Bronchial epithelial cell (primary cell): ENCODE measurements around the gene GRID2IP. TPM values are rescaled to one million over a fixed set of nuclear protein-coding genes. Genes with fewer than 3 reads are reported as not detected.

Source experiments
- DNase-seq: peaks from one replicate; pipeline ENCODE4 v3.0.0-alpha.2; 2010; ENCODE audit warnings: low read depth
- FAIRE-seq: peaks from 2 replicates; lab custom pipeline; 2011; peaks lifted over from hg19 to GRCh38; lab: Jason Lieb, UNC
- H3K27me3 ChIP-seq: 2 replicates; pipeline ENCODE4 v1.5.1; 2011; ENCODE audit warnings: low read length; ENCODE audit not compliant: control insufficient read depth, insufficient read depth
- H3K36me3 ChIP-seq: 2 replicates; pipeline ENCODE4 v1.5.1; 2011; ENCODE audit warnings: low read length; ENCODE audit not compliant: control insufficient read depth, insufficient read depth
- H3K4me3 ChIP-seq: 2 replicates; pipeline ENCODE4 v1.5.1; 2011; ENCODE audit warnings: mild to moderate bottlenecking, low read depth, low read length, control low read depth
- CTCF ChIP-seq: IDR thresholded peaks from 2 replicates; pipeline ENCODE4 v1.5.1; 2011; ENCODE audit warnings: mild to moderate bottlenecking, moderate library complexity, low read length, control low read depth, inconsistent platforms; ENCODE audit not compliant: insufficient read depth, severe bottlenecking
- total RNA-seq: library from RNA; depleted of rRNA; stranded (reverse); fragments of >200 nt; gene quantifications from 2 replicates; pipeline ENCODE4 v1.2.1, GENCODE V29; 2014

GRID2IP gene
- total RNA-seq, 1 donor from 2014 or later, result 0.26 TPM

GRCh38 chr7:6576024-6576866 is 25.0 kb upstream of the GRID2IP start:
- Histone ChIP-seq H3K36me3 (peaks cover 2% of the 10 kb centered on the region), H3K27me3 (no peaks in the 10 kb centered on the region), H3K4me3 (peak overlapping the region; percentile 69)
- FAIRE-seq, result no peak
- no peak for TF ChIP-seq CTCF
- DNase-seq, result no peak

GRCh38 chr7:6575281-6576023 is 24.2 kb upstream of the GRID2IP start:
- DNase-seq (no peak), FAIRE-seq (no peak)
- no peak for TF ChIP-seq CTCF

DNA sequence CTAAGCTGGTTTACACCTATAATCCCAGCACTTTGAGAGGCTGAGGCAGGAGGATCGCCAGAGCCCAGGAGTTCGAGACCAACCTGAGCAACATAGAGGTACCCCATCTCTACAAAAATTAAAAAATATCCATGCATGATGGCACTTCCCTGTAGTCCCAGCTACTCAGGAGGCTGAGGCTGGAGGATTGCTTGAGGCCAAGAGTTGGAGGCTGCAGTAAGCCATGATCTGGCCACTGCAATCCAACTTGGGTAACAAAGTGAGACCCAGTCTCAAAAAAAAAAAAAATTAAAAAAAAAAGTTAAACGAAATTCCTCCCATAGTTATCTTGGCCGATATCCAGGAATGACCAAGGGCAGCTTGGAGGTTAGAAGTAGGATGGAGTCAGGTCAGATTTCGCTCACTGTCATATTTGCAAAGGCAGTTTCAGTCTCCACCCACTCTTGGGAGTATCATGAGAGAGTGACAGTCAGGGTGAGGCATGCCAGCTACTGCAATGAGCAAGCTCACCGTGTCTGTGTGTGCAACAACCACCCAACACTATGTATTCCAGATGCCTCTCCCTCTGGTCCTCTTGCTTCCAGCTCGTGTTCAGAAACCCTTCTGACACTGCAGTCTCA is 20.0 kb upstream of the GRID2IP start:
- no peak overlapping the region for H3K4me3 ChIP-seq
- no peak for FAIRE-seq

More at GRCh38 chr7:6575281-6576023, 24.2 kb upstream of the GRID2IP start:
- Histone ChIP-seq H3K4me3 (no peak overlapping the region), H3K27me3 (no peaks in the 10 kb centered on the region), H3K36me3 (peaks cover 1% of the 10 kb centered on the region)

DNA sequence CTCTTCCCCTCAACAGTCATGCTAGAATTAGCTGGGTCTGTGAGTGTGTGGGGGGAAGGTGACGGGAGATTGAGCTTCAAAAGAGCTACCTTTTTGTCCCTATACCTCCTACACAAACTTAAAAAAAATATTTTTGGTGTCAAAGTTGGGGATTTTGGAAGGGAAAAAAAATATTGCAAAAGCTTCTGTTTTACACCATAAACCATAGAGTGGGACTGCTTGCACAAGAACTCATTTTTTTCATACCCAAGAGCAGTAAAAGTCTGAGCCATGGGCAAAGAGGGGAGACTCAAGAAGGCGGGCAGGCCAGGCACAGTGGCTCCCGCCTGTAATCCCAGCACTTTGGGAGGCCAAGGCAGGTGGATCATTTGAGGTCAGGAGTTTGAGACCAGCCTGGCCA is 16.6 kb upstream of the GRID2IP start:
- TF ChIP-seq CTCF, result no peak
- DNase-seq (no peak), FAIRE-seq (no peak)
- H3K36me3 ChIP-seq, result no peaks in the 10 kb centered on the region
- no peak overlapping the region for H3K4me3 ChIP-seq
- H3K27me3 ChIP-seq, result no peaks in the 10 kb centered on the region

More for the DNA sequence above, 20.0 kb upstream of the GRID2IP start:
- Histone ChIP-seq H3K27me3 (no peaks in the 10 kb centered on the region), H3K36me3 (no peaks in the 10 kb centered on the region)
- peak; percentile 21 for DNase-seq
- no peak for TF ChIP-seq CTCF

DNA sequence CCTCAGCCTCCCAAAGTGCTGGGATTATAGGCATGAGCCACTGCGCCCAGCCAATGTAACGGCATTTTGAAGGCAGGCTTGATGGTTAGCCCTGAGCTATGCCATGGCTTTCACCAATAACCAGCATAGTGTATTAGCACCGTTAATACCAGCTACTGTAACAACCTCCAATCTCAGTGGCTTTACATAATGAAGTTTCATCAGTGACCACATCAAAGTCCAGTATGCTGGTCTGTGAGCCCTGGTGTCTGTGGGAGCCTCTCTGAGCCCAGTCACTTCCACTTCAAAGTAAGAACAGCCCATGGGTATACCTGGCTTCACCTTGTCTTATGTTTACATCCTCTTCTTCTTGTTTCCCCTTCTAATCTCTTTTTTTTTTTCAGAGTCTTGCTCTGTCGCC is 14.4 kb upstream of the GRID2IP start:
- FAIRE-seq (no peak), DNase-seq (no peak)
- Histone ChIP-seq H3K4me3 (no peak overlapping the region), H3K36me3 (no peaks in the 10 kb centered on the region), H3K27me3 (no peaks in the 10 kb centered on the region)
- no peak for TF ChIP-seq CTCF
